ENCODE measurements around the gene CDK13. TPM values are rescaled to one million over a fixed set of nuclear protein-coding genes. Genes with fewer than 3 reads are reported as not detected.

CDK13 gene
- total RNA-seq, 2 experiments from 2014 or later: 135 to 138 TPM

DNA sequence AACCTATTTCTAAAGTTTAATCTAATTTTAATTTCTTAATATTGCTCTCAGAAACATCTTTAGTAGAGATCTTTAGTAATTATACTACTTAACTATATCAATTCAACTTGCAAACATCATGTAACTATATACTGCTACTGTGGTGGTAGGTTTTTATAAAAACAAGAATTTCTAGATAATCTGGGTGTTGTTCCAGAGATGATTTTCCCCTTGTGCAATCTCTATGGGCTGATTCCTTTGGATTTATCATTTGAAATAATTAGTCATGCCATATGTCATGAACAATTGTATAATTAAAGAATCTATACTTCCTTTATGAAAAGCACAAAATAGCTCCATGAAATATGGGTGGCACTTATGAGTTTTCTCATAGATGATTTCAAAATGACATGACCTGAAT lies 23.9 kb upstream of the CDK13 start:
- DNase-seq (no peak), ATAC-seq (ENCODE audit: poor library complexity) (no peak)
- no peak overlapping the region for H3K27ac Mint-ChIP-seq
- no peaks in the 10 kb centered on the region for H3K4me1 ChIP-seq (ENCODE audit: insufficient read depth, low read length)
- no peak overlapping the region for H3K4me3 ChIP-seq (ENCODE audit: low read length)
- H3K27ac ChIP-seq (ENCODE audit: low read depth in 1 of 2, low read length in 2 of 2): no peak overlapping the region
- no peaks in the 10 kb centered on the region for H3K9me3 Mint-ChIP-seq
- TF ChIP-seq CTCF (IDR thresholded peaks at IDR 0.05): no peak
- H3K27me3 Mint-ChIP-seq: no peaks in the 10 kb centered on the region
- no peaks in the 10 kb centered on the region for H3K36me3 ChIP-seq (ENCODE audit: insufficient read depth, low read length)
- no peaks in the 10 kb centered on the region for H3K27me3 ChIP-seq (ENCODE audit: control insufficient read depth in 1 of 2, insufficient read depth in 2 of 2, low read length in 2 of 2)
- H3K4me1 Mint-ChIP-seq (ENCODE audit: low read depth): no peaks in the 10 kb centered on the region
- intact Hi-C loops (cut with DNase I, micrococcal nuclease): no loop called here
- POLR2A ChIA-PET: interaction anchor here (0.8 kb wide), 1 partner anchor 22 kb away, joined by 3 read pairs; no protein-coding TSS in a partner anchor
- no peaks in the 10 kb centered on the region for H3K36me3 Mint-ChIP-seq (ENCODE audit: low read depth)
- peaks cover 0 to 4% of the 10 kb centered on the region in 2 experiments for H3K9me3 ChIP-seq (ENCODE audit: control insufficient read depth in 1 of 2, insufficient read depth in 1 of 2, low read length in 2 of 2)
- CTCF ChIA-PET: interaction anchor here (1.4 kb wide), 1 partner anchor 30 kb away, joined by 3 read pairs; no protein-coding TSS in a partner anchor
- H3K4me3 Mint-ChIP-seq: no peak overlapping the region

DNA sequence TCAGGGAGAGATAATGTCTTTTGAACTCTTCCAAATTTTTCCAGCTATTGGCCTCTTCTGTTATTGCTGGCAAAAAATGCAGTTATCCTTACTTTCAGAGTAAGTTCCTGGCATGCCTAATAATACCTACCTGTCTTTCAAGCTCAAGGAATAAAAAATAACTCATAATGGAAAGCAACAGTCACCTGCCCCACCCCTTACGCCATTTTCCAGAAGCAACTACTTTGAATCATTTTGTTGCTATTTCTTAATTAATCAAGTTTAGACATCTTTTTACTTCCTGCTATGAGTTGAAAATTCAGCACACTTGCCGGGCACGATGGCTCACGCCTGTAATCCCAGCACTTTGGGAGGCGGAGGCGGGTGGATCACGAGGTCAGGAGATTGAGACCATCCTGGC lies 23.0 kb upstream of the CDK13 start:
- Histone ChIP-seq H3K4me3 (ENCODE audit: low read length) (no peak overlapping the region), H3K4me1 (ENCODE audit: insufficient read depth, low read length) (no peaks in the 10 kb centered on the region), H3K36me3 (ENCODE audit: insufficient read depth, low read length) (no peaks in the 10 kb centered on the region), H3K27me3 (ENCODE audit: control insufficient read depth in 1 of 2, insufficient read depth in 2 of 2, low read length in 2 of 2) (no peaks in the 10 kb centered on the region), H3K9me3 (ENCODE audit: control insufficient read depth in 1 of 2, insufficient read depth in 1 of 2, low read length in 2 of 2) (peaks cover 0 to 4% of the 10 kb centered on the region in 2 experiments), H3K27ac (ENCODE audit: low read depth in 1 of 2, low read length in 2 of 2) (no peak overlapping the region)
- intact Hi-C loops (cut with DNase I, micrococcal nuclease): no loop called here
- H3K4me1 Mint-ChIP-seq (ENCODE audit: low read depth): no peaks in the 10 kb centered on the region
- no peak for TF ChIP-seq CTCF (IDR thresholded peaks at IDR 0.05)
- ChIA-PET POLR2A (interaction anchor here (0.8 kb wide), 1 partner anchor 21 kb away, joined by 3 read pairs; no protein-coding TSS in a partner anchor), CTCF (interaction anchor here (1.4 kb wide), 1 partner anchor 31 kb away, joined by 3 read pairs; no protein-coding TSS in a partner anchor)
- no peak overlapping the region for H3K4me3 Mint-ChIP-seq
- DNase-seq: no peak
- ATAC-seq (ENCODE audit: poor library complexity): no peak
- no peaks in the 10 kb centered on the region for H3K27me3 Mint-ChIP-seq
- H3K36me3 Mint-ChIP-seq (ENCODE audit: low read depth): no peaks in the 10 kb centered on the region
- no peak overlapping the region for H3K27ac Mint-ChIP-seq
- no peaks in the 10 kb centered on the region for H3K9me3 Mint-ChIP-seq

GRCh38 chr7:39934132-39934531 lies 15.9 kb upstream of the CDK13 start:
- intact Hi-C loops (cut with DNase I, micrococcal nuclease): no loop called here
- DNase-seq (no peak), ATAC-seq (ENCODE audit: poor library complexity) (no peak)
- Histone ChIP-seq H3K4me1 (ENCODE audit: insufficient read depth, low read length) (no peaks in the 10 kb centered on the region), H3K9me3 (ENCODE audit: control insufficient read depth in 1 of 2, insufficient read depth in 1 of 2, low read length in 2 of 2) (no peaks in the 10 kb centered on the region), H3K4me3 (ENCODE audit: low read length) (no peak overlapping the region), H3K27me3 (ENCODE audit: control insufficient read depth in 1 of 2, insufficient read depth in 2 of 2, low read length in 2 of 2) (no peaks in the 10 kb centered on the region), H3K36me3 (ENCODE audit: insufficient read depth, low read length) (no peaks in the 10 kb centered on the region), H3K27ac (ENCODE audit: low read depth in 1 of 2, low read length in 2 of 2) (no peak overlapping the region)
- Mint-ChIP-seq H3K4me3 (no peak overlapping the region), H3K4me1 (ENCODE audit: low read depth) (no peaks in the 10 kb centered on the region), H3K36me3 (ENCODE audit: low read depth) (no peaks in the 10 kb centered on the region), H3K9me3 (no peaks in the 10 kb centered on the region), H3K27me3 (peaks cover 3% of the 10 kb centered on the region), H3K27ac (no peak overlapping the region)
- TF ChIP-seq CTCF (IDR thresholded peaks at IDR 0.05): no peak
- POLR2A ChIA-PET: no interaction called here
- CTCF ChIA-PET: no interaction called here
